Cardiac muscle cell (in vitro differentiated cells and primary cell): ENCODE data around the gene SSBP2. TPM values are rescaled to one million over a fixed set of nuclear protein-coding genes. Genes with fewer than 3 reads are reported as not detected.
"Not testable (repeated sequence)": the region's sequence is repeated elsewhere in the genome, so short reads cannot be mapped to it uniquely, and the experiment has no call there.

ENCODE experiments used
- DNase-seq, 2 donors: peaks; one replicate each; pipeline versions ENCODE4 v3.0.0 to v3.0.0-alpha.2; 2010 to 2017; ENCODE audit warnings: low read depth in 1 of 2, low spot score in 1 of 2
- H3K27ac ChIP-seq: fragments of 200-600 bp; sonication (generic); 2 replicates; pipeline ENCODE4 v1.5.1; 2016
- H3K27me3 ChIP-seq: fragments of 200-600 bp; sonication (generic); 2 replicates; pipeline ENCODE4 v1.6.0; 2016; ENCODE audit warnings: control low read depth
- H3K36me3 ChIP-seq: fragments of 200-600 bp; sonication (generic); 2 replicates; pipeline ENCODE4 v1.5.1; 2016; ENCODE audit warnings: control low read depth
- H3K4me1 ChIP-seq: fragments of 200-600 bp; sonication (generic); 2 replicates; pipeline ENCODE4 v1.8.1; 2017; ENCODE audit warnings: low read depth, mild to moderate bottlenecking, mixed run types
- H3K4me3 ChIP-seq: fragments of 200-600 bp; sonication (generic); 2 replicates; pipeline ENCODE4 v1.5.1; 2016; ENCODE audit warnings: mild to moderate bottlenecking
- H3K9me3 ChIP-seq: fragments of 200-600 bp; sonication (generic); 2 replicates; pipeline ENCODE4 v1.5.1; 2017; ENCODE audit warnings: low read depth, mild to moderate bottlenecking, control low read depth
- polyA plus RNA-seq: library from polyadenylated mRNA; unstranded; fragments of >200 nt; fragmentation: Nextera tagmentation; extraction: Ambion mirVana; gene quantifications from 2 replicates; pipeline ENCODE4 v1.2.1, GENCODE V29; 2016
- total RNA-seq: library from RNA; depleted of rRNA; stranded (reverse); fragments of >200 nt; gene quantifications from 2 replicates; pipeline ENCODE4 v1.2.3, GENCODE V29; 2016
- TF ChIP-seq, protein P1 (sequence below): IDR thresholded peaks from 2 replicates; pipeline ENCODE4 v1.5.1; 2012; ENCODE audit warnings: low read depth, mild to moderate bottlenecking, low read length

SSBP2 gene
- total and polyA plus RNA-seq, 2 experiments from 2014 or later: 117 to 174 TPM

DNA sequence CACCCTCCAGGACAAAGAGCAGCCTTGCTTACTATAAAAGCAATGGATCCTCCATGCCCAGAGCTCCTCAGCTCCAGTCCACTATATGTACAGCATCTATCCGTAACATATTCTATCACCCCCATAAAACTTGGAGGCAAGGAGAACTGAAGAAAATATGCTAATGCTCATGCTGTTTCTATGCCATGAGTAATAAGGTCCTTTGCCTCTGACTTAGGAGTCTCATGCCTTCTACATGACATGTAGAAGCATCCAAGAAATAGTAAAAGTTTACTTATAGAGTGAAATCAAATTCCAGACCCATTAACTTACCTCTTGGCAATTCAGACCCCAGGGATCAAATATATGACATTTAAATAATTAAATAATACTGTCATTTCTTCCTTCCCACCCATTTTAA, 33.7 kb downstream of the SSBP2 start:
- Histone ChIP-seq H3K9me3 (no peaks in the 10 kb centered on the region), H3K4me1 (peaks cover 34% of the 10 kb centered on the region), H3K4me3 (no peak overlapping the region), H3K36me3 (no peaks in the 10 kb centered on the region), H3K27ac (peak overlapping the region; percentile 86), H3K27me3 (no peaks in the 10 kb centered on the region)
- DNase-seq: no peak
- TF ChIP-seq, protein P1, sequence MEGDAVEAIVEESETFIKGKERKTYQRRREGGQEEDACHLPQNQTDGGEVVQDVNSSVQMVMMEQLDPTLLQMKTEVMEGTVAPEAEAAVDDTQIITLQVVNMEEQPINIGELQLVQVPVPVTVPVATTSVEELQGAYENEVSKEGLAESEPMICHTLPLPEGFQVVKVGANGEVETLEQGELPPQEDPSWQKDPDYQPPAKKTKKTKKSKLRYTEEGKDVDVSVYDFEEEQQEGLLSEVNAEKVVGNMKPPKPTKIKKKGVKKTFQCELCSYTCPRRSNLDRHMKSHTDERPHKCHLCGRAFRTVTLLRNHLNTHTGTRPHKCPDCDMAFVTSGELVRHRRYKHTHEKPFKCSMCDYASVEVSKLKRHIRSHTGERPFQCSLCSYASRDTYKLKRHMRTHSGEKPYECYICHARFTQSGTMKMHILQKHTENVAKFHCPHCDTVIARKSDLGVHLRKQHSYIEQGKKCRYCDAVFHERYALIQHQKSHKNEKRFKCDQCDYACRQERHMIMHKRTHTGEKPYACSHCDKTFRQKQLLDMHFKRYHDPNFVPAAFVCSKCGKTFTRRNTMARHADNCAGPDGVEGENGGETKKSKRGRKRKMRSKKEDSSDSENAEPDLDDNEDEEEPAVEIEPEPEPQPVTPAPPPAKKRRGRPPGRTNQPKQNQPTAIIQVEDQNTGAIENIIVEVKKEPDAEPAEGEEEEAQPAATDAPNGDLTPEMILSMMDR: no peak

DNA sequence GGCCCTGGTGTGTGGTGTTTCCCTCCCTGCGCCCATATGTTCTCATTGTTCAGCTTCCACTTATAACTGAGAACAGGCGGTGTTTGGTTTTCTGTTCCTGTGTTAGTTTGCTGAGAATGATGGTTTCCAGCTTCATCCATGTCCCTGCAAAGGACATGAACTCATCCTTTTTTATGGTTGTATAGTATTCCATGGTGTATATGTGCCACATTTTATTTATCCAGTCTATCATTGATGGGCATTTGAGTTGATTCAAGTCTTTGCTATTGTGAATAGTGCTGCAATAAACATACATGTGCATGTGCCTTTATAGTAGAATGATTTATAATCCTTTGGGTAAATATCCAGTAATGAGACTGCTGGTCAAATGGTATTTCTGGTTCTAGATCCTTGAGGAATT, 36.8 kb downstream of the SSBP2 start:
- H3K9me3 ChIP-seq, H3K4me3 ChIP-seq, H3K27ac ChIP-seq, H3K36me3 ChIP-seq, H3K27me3 ChIP-seq, DNase-seq: not testable (repeated sequence)
- H3K4me1 ChIP-seq: peaks cover 16% of the 10 kb centered on the region

DNA sequence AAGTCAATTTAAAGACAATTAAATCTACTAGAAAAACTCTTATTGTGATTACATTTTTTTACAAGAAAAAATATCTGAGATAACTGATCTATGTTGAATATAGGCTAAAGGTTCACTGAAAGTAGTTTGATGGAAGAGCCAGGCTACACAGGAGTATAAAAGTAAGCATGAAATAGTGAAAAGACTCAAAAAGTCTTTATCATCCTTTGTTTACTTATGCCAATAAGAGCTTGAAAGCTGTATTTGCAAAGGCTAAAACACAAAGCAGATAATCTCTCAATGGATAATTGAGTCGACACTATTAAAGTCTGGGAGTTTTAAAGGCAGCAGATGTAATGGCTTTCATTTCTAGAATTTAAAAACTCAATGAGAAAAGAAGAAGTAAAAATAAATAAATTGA, 42.0 kb downstream of the SSBP2 start:
- H3K4me1 ChIP-seq: no peaks in the 10 kb centered on the region
- no peak overlapping the region for H3K27ac ChIP-seq
- no peaks in the 10 kb centered on the region for H3K36me3 ChIP-seq
- DNase-seq: no peak
- H3K27me3 ChIP-seq: no peaks in the 10 kb centered on the region
- TF ChIP-seq, protein P1: no peak
- H3K4me3 ChIP-seq: no peak overlapping the region
- H3K9me3 ChIP-seq: no peaks in the 10 kb centered on the region

DNA sequence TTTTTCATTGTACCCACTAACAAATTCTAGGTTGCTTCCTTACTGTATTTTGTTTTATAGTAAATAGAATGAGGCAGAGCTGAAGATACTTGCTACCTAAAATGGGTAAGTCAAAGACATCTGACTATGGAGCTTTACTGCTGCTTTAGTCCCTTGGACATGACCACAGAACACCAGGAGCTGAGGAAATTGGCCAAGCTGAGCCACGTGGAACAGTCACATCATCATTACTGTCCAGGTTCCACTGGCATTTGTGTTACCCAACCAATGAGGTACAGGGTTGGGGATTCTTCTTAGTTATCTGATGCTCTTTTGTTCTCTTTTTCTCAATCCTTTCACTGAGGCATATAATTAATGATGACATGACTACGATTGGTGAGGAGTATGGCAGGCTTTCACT, 47.1 kb downstream of the SSBP2 start:
- no peak overlapping the region for H3K27ac ChIP-seq
- DNase-seq: no peak
- no peaks in the 10 kb centered on the region for H3K9me3 ChIP-seq
- H3K36me3 ChIP-seq: no peaks in the 10 kb centered on the region
- TF ChIP-seq, protein P1: no peak
- no peaks in the 10 kb centered on the region for H3K4me1 ChIP-seq
- H3K4me3 ChIP-seq: no peak overlapping the region
- H3K27me3 ChIP-seq: no peaks in the 10 kb centered on the region

DNA sequence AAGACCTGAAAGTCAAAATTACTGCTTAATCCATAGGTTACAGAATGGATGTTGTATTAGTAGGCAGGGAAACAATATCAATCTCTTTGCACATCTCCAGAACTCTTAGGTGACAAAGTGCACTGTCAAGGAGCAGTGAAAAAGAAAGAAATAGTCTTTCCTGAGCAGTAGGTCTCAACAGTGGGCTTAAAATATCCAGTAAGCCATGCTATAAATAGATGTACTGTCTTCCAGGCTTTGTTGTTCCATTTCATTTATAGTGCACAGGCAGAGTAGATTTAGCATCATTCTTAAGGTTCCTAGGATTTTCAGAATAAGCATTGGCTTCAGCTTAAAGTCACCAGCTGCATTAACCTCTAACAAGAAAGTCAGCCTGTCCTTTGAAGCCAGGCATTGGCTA, 50.7 kb downstream of the SSBP2 start:
- DNase-seq: no peak
- Histone ChIP-seq H3K36me3 (no peaks in the 10 kb centered on the region), H3K27ac (no peak overlapping the region), H3K9me3 (no peaks in the 10 kb centered on the region), H3K4me1 (no peaks in the 10 kb centered on the region), H3K4me3 (no peak overlapping the region), H3K27me3 (no peaks in the 10 kb centered on the region)
- TF ChIP-seq, protein P1: no peak

DNA sequence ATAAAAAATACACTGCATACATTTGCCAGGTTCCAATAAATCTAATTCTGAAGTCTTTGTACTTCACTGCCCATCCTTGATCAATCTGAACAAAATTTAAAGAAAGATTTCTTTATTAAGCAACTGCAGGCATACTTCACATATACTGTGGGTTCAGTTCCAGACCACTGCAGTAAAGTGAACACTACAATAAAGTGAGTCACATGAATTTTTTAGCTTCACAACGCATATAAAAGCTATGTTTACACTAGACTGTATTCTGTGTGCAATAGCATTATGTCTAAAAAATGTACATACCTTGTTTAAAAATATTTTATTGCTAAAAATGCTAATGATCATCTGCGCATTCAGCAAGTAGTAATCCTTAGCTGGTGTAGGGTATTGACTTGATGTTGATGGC, 52.1 kb downstream of the SSBP2 start:
- no peak for DNase-seq
- Histone ChIP-seq H3K27me3 (no peaks in the 10 kb centered on the region), H3K4me1 (no peaks in the 10 kb centered on the region), H3K36me3 (no peaks in the 10 kb centered on the region), H3K4me3 (no peak overlapping the region), H3K9me3 (no peaks in the 10 kb centered on the region), H3K27ac (no peak overlapping the region)
- TF ChIP-seq, protein P1: no peak
